NCI-H1417 treated with DMSO at 0.1 percent for 48 hours (cell line): ENCODE data around the gene GAD1.

ENCODE experiments used
- DNase-seq: peaks from one replicate; lab custom pipeline; 2025; lab: John Stamatoyannopoulos, UW

The GAD1 gene

DNA sequence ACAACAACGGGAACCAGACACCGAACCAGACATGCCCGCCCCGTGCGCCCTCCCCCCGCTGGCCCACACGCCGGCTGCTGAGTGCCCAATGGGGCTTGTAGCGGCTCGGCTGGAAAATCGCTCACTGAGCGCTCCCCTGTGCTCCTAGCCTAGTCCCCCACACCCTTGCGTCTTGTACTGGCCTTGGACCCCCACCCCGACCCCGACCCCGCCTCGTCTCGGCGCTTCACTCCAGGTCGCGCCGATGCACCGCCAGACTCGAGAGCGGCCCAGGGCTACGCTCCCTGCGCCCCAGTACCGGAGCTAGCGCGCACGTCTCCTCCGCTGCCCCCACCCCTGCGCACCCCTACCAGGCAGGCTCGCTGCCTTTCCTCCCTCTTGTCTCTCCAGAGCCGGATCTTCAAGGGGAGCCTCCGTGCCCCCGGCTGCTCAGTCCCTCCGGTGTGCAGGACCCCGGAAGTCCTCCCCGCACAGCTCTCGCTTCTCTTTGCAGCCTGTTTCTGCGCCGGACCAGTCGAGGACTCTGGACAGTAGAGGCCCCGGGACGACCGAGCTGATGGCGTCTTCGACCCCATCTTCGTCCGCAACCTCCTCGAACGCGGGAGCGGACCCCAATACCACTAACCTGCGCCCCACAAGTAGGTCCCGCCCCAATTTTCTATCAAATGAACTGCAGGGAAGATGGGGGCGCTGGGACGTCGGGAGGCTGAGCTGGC, 1.5 kb downstream of the GAD1 start:
- no peak for DNase-seq

DNA sequence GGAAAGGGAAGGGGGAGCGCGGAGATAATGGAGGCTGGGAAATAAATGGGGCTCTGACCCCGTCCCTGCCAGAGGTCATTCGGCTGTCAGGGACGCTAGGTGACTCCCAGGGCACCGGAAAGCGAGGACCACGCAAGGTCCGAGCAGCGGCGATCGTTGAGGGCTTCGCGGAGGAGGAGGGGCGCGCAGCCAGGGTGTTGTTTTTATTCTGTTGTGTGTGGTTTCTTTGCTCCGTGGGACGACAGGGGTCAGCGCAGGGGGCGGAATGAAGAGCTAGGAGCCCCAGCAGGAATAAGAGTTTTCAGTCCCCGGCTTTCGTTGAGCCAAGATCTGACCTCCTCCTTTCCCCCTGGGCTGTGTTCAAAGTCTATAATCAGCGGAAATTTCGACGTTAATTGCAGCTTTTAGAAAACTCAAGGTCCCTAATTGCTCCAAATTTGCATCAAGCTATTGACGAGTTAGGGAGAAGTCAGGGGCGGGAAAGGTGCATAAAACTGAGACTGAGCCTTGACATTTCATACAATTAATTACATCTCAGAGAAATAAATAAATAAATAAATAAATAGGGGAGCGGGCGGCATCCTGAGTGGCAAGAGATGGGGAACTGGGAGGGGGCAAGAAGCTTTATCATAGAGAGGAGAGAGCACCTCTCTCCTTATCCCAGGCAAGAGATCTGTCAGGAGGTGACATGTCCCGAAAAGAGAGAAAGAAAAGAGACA, 2.2 kb downstream of the GAD1 start:
- no peak for DNase-seq

DNA sequence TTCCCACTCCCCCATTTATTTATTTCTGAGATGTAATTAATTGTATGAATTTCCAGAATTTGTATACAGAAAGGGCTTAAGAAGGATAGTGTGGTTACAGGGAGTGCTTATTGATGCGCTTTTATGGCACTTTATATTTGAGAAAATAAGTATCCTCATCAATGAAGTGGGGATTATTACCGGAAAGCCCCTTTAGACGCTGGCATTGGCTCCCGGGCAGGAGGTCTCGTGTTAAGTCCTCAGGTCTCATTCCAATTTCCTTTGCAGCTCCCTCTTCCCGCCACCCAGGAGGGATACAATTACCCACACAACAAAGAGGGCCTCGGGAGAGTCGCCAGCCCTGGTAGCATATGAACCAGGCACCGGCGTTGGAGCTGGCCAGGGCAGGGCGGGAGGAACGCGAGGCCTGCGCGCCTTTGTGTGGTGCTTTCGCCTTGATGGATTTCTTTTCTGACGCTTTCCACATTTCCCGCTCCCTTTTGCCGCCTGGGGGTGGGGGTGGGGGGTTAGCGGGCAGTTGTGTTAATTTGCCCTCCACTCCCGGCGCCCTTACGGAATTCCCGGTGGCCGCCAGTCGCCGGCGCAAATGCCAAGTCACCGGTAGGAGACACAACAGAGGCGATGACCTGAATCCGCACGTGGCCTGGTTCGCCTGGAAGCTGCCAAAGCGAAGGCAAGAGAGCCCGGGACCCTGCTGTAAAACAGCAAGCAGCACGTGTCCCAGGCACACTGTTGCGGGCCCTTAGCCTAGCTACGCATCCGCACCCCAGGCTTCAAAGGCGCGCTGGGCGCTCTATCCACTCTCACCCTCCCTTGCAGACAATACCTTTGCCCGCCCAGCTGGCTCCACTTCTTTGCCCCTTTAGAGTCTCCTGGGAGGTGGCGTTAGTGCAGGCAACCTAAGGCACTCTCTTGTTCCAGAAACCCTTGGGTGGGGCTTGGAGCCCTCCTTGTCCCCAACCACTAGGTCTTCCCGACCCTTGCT, 3.3 kb downstream of the GAD1 start:
- no peak for DNase-seq

DNA sequence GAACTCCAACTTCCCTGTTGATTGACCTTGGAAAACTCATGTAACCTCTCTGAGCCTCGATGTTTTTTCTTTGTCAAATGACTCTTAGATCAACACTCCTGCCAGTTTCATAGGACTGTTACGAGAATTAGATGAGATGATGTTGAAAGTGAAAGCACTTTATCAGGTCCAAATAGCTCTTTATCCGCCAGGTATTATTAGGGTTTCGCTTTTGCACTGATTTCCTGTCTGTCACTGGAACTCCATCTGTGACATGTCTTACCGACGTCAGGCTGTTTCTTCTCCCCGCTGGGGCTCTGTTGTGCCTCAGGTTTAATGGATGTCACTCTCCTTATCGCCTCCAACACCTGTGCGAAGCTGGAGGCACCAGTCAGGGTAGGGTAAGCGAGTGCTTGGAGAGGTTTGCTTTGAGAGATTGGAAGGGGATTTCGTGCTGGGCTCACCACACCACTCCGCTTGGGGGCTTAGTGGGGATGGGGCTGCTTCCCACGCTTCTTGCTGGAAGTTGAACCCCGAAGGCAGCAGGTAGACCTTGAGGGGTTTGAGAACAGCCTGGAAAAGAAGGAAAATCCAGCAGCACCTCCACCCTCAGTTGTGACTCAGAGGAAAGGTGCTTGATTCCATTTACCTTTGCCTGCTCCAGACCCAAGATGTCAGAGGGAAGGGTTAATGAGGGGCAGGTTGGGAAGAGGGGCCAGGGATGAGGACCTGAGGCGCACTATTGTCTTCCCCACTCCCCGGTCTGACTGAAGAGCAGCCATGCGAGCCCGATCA, 4.3 kb downstream of the GAD1 start:
- DNase-seq: no peak

DNA sequence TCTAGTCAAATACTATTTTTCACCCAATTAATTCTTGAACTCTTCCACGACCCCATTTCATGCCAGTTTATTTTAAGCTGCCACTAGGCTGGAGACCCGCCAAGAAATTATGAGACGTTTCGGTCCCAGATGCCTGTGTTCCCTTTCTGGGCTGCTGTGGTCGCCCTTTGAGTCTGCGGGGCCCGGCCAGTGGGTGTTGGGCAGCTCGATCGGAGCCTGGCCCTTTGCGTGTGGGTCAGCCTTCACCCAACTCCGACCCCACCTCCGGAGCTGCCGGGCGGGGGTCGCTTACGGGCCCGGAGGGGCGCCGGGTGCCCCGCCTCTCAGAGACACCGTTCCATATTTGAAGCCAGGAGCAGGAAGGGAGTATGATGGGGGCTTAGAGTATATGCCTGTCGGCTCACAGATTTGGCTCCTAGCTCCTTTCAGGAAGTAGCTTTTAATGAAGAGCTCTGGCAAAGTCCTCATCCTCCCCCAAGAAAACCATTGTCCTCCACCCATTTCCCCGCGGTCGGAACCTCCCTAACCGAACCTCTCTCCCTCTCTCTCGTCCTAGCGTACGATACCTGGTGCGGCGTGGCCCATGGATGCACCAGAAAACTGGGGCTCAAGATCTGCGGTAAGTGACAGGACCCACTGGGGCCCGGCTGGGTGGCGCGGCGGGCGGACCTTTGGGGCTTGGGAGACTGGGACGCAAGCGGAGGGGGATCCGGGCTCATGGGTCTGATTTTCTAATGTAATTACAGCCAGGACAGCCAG, 5.0 kb downstream of the GAD1 start:
- no peak for DNase-seq

DNA sequence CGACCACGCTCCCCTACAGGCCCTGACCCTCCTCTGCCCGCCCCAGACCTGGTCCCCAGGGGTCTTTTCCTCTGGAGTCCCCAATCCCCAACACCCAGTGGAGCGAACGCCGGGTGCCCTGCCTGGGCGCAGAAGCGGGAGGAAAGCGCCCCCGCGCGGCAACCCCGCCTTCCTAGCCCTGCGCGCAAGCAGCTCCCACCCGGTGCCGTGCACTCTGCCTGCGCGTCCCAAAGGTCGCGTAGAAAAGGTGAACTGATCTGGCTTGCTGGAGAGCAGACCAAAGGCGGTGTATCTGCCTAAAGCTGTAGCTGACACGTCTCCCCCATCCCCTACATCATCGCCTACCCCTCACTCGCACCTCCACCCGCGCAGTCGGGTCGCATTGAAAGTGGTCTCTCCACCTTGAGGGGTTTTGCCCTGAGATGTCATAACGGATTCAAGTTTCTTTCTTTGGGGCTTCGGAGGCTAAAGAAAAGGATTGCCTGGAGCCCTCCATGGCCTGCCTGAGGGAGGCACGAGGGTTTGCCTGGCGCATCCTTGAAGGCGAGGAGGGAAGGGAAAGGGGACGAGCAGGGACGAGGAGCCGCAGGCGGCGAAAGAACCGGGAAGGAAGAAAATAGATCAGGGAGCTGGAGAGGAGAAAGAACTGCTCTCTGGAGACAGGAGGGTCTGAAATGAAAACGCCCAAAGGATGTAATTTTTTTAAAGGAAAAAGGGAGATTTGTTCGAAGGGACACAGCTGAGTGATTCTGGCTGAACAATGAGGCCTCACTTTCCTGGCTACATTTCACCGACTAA, 5.8 kb downstream of the GAD1 start:
- no peak for DNase-seq

DNA sequence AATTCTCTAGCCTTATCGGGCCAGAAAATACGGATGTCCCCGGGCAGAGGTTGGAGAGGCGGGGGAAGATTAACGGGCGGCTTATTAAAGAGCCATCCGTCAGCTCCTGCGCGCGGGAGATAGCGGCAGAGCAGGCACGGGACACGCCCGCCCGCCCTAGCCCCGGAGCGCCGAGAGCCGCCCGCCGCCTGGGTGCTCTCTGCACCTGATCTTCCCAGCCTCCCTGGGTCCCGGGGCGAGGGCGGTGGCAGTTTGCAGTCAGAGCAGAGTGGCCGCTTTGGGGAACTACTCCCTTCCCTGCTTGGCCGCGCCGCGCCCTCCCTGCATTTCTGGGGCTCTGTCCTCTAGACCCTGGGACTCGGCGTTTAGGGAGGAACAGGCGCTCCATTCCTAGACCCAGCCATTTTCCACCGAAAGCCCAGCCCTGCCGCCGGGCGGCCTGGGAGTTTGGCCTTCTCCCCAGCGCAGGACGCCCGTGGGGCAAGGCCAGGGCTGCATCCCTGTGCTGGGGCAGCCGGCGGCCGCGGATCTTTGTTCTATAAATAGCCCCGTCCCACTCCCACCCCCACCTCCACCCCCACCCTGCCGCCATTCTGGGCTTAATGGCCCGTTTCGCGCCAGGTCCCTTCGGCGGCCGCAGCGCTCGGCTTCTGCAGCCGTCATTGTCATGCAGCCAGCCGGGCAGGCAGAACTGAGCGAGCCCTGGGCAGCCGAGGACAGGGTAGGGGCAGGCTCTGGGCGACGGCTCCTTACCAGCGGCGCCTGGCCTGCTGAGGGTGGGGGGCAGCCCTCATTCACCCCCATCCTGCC, 6.6 kb downstream of the GAD1 start:
- DNase-seq: no peak

DNA sequence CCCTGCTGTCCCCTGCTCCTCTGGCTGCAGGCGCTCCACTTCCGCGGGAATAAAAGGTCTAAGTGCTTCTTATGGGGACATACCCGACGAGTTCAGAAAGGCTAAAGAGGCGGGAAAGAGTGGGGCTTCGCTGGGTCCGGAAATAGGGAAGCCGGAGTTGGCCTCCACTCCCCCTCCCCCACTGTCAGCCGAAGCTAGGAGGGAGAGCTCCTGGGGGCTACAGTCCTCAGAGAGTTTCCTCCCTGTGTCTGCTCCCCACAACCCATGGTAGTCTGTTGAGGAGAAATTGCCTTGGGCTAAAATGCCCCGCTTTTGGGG, 7.2 kb downstream of the GAD1 start:
- DNase-seq: no peak

DNA sequence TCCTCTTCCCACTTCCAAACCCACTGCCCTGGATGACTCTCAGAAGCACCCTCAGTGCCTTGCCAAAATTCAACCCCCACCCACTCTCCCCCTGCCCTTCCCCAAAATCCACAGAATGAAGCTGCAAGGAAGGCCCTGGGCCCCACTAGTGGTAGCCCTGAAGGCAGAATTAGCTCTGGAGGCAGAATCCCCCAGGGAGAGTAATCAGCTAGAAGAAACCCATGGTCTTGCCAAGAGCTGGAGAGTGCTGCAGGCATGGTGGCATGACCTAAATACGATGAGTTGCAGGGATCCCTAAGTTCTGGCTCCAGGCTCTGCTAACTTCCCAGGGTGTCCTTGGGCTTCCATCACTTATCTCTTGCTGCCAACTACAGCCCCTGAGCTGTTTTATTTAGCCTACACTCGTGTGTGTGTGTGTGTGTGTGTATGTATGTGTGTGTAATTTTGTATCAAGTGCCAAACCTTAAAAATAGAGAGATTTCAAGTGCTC, 7.9 kb downstream of the GAD1 start:
- DNase-seq: no peak

DNA sequence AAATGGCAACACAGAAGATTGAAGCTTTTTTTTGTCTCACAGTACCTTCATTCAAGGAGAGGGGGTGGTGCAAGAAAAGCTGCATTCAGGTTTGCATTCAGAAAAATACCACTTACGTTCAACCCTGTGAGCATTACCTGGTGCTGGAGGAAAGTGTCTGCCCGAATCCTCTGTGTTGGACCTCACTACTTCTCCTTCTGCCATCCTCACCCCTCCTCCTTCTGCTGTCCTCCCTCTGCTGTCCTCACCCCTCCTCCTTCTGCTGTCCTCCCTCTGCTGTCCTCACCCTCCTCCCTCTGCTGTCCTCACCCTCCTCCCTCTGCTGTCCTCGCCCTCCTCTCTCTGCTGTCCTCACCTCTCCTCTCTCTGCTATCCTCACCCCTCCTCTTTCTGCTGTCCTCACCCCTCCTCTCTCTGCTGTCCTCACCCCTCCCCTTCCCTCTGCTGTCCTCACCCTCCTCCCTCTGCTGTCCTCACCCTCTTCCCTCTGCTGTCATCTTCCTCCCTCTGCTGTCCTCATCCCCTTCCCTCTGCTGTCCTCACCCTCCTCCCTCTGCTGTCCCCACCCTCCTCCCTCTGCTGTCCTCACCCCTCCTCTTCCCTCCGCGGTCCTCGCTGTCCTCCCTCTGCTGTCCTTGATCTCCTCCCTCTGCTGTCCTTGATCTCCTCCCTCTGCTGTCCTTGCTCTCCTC, 11.3 kb downstream of the GAD1 start:
- no peak for DNase-seq

DNA sequence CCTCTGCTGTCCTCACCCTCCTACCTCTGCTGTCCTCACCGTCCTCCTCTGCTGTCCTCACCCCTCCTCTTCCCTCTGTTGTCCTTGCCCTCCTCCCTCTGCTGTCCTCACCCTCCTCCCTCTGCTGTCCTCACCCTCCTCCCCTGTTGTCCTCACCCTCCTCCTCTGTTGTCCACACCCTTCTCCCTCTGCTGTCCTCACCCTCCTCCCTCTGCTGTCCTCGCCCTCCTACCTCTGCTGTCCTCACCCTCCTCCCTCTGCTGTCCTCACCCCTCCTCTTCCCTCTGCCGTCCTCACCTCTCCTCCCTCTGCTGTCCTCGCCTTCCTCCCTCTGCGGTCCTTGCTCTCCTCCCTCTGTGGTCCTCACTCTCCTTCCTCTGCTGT, 11.8 kb downstream of the GAD1 start:
- no peak for DNase-seq

DNA sequence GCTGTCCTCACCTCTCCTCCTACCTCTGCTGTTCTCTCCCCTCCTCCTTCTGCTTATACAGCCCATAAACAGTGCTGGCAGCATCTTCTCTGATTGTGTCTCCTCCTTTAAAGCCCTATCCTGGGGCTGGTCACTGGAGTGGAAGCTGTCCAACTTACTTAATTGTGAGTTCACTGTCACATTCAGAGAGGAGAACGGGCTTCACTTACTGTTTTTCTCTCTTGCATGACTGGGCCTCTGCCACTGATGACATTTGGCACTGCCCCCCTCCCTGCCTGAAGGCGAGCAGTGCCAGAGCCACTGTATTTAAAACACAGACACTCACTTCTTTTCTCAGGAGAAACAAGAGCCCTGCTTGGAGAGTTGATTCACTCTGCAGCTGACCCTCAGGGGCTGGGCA, 12.3 kb downstream of the GAD1 start:
- no peak for DNase-seq

DNA sequence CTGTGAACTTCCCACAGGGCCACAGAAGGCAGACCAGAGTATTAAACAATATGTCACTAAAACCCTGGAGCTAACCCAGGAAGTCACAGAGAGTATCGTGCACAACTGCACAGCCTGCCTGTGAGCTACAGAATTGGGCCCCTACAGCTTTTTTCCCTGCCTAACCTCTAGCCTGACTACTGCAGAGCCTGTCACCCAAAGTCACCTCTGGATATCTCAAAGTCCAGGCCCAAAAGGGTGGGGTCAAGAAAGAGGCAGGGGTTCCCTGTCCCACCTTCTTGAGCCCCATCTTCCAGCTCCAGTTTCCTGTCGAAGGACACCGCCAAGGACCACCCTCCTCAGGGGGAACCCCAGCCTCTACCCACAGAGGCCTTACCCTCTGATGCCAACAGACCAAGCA, 13.5 kb downstream of the GAD1 start:
- no peak for DNase-seq

DNA sequence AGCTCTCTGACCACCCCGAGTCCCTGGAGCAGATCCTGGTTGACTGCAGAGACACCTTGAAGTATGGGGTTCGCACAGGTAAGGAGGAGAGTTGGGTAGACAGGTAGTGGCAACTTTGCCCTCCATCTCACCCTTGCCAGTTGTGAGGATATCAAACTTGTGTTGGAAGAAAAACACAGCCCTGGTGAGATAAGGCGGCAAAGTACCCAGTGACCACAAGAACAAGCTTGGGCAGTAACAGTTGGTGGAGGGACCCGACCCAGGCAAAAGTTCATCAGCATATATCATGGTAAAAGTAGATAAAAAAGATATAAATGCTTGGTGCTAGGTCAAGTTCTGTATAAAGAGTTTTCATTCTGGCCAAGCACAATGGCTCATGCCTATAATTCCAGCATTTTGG, 14.4 kb downstream of the GAD1 start:
- no peak for DNase-seq

DNA sequence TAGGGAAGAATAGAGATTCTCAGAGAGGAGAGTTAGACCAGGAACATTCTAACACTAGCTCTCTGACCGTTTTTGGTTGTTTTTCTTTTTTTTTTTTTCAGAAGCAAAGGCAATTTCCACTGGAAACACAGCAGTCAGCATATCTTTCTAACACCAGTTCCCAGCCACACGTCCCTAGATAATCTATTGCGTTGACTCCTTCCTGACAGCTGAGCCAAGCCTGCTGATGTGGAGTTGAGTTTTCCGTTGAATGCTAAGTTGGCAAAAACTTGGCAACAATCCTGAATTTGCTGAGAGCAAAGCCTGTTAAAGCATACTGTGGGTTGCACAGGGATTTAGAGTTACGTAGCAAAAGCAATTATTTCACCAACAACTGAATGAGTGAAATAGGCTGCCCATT, 19.3 kb downstream of the GAD1 start:
- no peak for DNase-seq

DNA sequence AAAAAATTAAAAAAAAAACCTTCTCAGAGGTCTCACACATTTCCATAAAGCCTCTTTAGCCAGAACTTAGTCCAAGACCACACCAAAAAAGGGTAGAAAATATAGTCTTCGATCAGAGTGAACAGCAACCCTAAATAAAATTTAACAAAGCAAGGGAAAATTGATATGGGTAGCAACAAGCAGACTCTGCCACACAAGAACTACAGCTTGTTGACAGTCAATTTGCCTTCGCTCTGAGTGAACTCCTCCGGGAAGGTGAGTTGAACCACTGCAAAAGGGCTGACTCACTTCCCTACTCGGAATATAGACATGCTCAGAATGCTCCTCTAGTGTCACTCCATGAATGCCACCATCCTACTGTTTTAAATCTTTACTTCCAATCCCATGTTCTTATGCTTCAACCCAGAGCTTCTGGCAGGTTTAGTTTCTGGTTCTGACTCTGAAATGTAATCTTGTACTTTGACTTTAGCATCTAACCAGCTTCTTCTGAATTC, 24.1 kb downstream of the GAD1 start:
- DNase-seq: no peak

DNA sequence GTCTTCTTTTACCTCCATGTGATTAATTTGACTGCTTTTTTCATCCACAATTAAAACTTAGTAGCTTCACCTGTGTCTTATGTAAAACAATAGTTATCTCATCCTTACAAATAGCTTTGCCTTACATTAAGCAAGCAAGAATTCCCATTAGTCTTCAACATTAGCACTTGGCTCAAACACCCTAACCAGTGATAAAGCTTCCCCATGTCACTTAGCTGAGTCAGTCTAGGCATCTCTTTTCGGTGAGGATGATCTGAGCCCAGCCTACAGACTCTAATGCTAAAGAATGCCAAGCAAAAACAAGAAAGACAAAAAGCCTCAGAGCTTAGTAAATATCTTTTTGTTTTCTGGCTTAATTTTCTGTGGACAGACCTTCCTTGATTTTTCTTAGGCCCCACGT, 26.1 kb downstream of the GAD1 start:
- DNase-seq: no peak

DNA sequence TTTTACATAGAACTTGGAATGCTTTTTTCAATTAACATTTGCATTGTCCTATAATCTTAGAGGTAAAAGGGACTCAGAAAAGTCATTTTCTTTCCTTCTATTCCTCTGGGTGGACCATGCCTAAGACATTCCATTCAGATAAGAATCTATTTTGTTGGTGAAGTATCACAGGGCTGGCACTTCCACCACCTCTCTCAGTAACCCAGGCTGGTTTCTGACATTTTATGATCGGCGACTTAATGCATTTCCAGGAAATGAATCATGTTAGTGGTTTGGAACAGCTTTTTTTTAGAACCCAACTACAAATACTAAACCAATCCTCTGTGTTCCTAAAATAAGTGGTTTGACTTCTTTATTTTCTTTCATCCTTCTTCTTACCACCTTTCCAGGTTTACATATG, 27.0 kb downstream of the GAD1 start:
- DNase-seq: no peak

DNA sequence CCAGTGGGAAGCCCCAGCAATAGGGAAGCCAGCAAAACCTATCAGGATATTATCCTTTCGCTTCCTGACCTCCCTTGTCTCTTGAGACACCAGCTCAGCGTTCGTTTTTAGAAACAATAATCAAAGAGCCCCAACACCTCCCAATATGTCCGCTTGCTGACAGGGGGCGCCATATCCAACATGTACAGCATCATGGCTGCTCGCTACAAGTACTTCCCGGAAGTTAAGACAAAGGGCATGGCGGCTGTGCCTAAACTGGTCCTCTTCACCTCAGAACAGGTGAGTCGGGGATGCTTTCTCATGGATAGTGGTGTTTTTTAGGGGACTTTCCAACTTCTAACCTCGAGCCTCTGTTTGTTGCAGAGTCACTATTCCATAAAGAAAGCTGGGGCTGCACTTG, 28.7 kb downstream of the GAD1 start:
- no peak for DNase-seq
